BE2C (cell line): ENCODE measurements around the gene CD8B.

Experiments
- DNase-seq: peaks from one replicate; pipeline ENCODE4 v3.0.0-alpha.2; 2020
- H3K27me3 ChIP-seq: fragments of 250-450 bp; sonication (Bioruptor Pico); 2 replicates; pipeline ENCODE4 v1.5.1; 2020; ENCODE audit warnings: mild to moderate bottlenecking
- H3K36me3 ChIP-seq: fragments of 250-450 bp; sonication (Bioruptor Pico); 2 replicates; pipeline ENCODE4 v1.5.1; 2020; ENCODE audit warnings: mild to moderate bottlenecking
- H3K4me1 ChIP-seq: fragments of 250-450 bp; sonication (Bioruptor Pico); 2 replicates; pipeline ENCODE4 v1.5.1; 2020
- H3K4me3 ChIP-seq: 2 replicates; pipeline ENCODE4 v1.5.1; 2011; ENCODE audit warnings: low read depth, low read length
- H3K9me3 ChIP-seq: fragments of 250-450 bp; sonication (Bioruptor Pico); 2 replicates; pipeline ENCODE4 v1.5.1; 2020
- CTCF ChIP-seq: IDR thresholded peaks from 2 replicates; pipeline ENCODE4 v1.5.1; 2012; ENCODE audit warnings: mild to moderate bottlenecking, low read depth, low read length

Gene CD8B

DNA sequence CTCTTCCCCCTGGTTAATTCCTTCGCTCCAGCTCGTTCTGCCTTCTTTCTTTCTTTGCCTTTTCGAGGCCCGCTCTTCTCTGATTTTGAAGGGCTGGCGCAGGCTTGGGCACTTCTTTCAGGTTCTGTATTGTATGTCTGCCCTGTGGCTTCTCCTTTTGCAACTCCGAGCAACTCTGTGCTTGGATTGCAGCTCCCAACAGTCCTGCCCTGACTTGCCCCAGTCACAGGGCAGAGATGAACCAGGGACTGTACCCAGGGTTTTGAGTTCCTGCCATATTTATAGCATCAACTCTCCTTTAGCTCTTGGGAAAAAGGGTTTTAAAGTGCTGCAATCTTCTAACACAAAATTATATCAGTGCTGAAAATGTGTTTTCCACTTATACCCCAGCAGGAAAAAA is 39.8 kb downstream of the CD8B start:
- H3K4me3 ChIP-seq = no peak overlapping the region
- H3K4me1 ChIP-seq = no peaks in the 10 kb centered on the region
- no peaks in the 10 kb centered on the region; the same call in 1 of the 2 replicates for H3K27me3 ChIP-seq
- no peak for TF ChIP-seq CTCF
- no peaks in the 10 kb centered on the region for H3K36me3 ChIP-seq
- no peak for DNase-seq
- H3K9me3 ChIP-seq = no peaks in the 10 kb centered on the region

DNA sequence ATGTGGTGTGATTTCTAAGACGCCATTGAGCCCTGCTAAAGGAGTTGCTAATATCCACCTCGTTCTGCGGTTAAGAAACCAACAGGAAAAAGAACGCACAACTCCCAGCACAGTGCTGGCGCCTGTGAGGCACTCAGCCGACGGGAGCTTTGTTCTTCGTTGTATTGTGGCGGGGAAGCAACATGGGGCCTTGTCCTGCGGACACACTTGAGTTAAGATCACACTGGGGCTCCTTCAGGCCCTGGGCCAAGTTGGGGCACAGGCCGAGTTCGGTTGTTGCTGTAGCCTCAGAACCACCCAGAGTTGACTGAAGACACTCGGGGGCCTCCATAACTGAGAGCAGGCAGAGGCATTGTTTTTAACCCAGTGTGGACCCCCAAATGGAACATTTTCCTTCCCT is 40.4 kb downstream of the CD8B start:
- Histone ChIP-seq H3K9me3 (no peaks in the 10 kb centered on the region), H3K4me3 (no peak overlapping the region), H3K4me1 (no peaks in the 10 kb centered on the region), H3K36me3 (no peaks in the 10 kb centered on the region), H3K27me3 (no peaks in the 10 kb centered on the region; the same call in 1 of the 2 replicates)
- TF ChIP-seq CTCF = no peak
- no peak for DNase-seq

DNA sequence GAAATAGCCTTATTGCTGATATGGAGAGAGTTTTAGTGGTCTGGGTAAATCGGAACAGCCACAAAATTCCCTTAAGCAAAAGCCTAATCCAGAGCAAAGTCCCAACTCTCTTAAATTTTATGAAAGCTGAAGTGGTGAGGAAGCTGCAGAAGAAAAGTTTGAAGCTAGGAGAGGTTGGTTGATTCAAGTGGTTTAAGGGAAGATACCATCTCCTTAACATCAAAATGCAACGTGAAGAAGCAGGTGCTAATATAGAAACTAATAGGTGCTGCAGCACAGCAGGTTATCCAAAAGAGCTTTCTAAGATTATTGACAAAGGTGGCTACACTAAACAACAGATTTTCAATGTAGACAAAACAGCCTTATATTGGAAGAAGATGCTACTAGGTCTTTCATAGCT is 42.7 kb downstream of the CD8B start:
- Histone ChIP-seq H3K9me3 (no peaks in the 10 kb centered on the region), H3K4me3 (no peak overlapping the region), H3K4me1 (no peaks in the 10 kb centered on the region), H3K27me3 (no peaks in the 10 kb centered on the region), H3K36me3 (no peaks in the 10 kb centered on the region)
- TF ChIP-seq CTCF = no peak
- DNase-seq = no peak

DNA sequence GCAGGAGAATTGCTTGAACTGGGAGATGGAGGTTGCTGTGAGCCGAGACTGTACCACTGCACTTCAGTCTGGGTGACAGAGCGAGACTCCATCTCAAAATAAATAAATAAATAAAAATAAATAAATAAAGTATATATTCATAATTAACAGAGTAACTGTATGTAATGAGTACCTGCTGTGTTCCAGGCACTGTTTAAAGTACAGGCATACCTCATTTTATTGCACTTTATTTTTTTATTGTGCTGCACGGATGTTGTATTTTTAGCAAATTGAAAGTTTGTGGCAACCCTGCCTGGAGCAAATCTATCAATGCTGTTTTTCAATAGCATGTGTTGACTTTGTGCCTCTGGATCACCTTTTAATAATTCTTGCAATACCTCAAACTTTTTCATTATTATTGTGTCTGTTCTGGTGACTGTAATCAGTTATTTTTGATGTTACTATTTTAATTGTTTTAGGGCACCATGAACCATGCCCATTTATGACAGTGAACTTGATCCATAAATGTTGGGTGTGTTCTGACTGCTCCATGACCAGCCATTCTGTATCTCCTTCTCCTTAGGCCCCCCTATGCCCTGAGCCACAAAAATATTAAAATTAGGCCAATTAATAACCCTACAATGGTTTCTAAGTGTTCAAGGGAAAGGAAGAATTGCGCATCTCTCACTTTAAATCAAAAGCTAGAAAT is 43.4 kb downstream of the CD8B start:
- no peak for TF ChIP-seq CTCF
- H3K9me3 ChIP-seq = no peaks in the 10 kb centered on the region
- no peak overlapping the region for H3K4me3 ChIP-seq
- H3K4me1 ChIP-seq = no peaks in the 10 kb centered on the region
- H3K27me3 ChIP-seq = no peaks in the 10 kb centered on the region
- no peak for DNase-seq
- no peaks in the 10 kb centered on the region for H3K36me3 ChIP-seq

DNA sequence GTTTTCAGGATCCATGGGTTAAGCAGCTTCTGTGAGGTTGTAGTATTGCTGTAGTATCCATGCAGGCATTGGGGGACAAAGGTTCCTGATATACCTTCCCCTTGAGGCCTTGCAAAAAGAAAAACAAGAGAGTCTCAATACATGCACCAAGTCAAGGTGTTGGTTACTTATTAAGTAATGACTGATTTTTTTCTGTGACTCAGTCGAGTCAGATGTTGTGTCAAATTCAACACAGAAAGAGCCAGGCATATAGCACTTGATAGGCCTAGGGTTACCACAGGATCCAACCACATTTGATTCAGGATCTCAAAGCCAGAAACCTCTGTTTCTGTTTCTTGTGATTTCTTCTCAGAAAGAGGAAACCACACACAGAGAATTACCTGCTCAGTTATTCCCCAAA is 46.1 kb downstream of the CD8B start:
- Histone ChIP-seq H3K36me3 (no peaks in the 10 kb centered on the region), H3K4me1 (no peaks in the 10 kb centered on the region), H3K4me3 (no peak overlapping the region), H3K27me3 (no peaks in the 10 kb centered on the region), H3K9me3 (no peaks in the 10 kb centered on the region)
- no peak for DNase-seq
- no peak for TF ChIP-seq CTCF

GRCh38 chr2:86809481-86810121 is 52.1 kb downstream of the CD8B start:
- no peak for DNase-seq
- H3K4me1 ChIP-seq = no peaks in the 10 kb centered on the region

More at GRCh38 chr2:86809481-86810121, 52.1 kb downstream of the CD8B start:
- no peak for TF ChIP-seq CTCF
- H3K27me3 ChIP-seq = no peaks in the 10 kb centered on the region
- H3K9me3 ChIP-seq = no peaks in the 10 kb centered on the region
- H3K36me3 ChIP-seq = no peaks in the 10 kb centered on the region
- no peak overlapping the region for H3K4me3 ChIP-seq
